ENCODE measurements around the gene TNFRSF25.

The TNFRSF25 gene

GRCh38 chr1:6467744-6468688 lies 2.0 kb upstream of the TNFRSF25 start:
- Histone ChIP-seq H3K9ac (ENCODE audit: low read depth, low read length) (no peak overlapping the region), H3K4me2 (ENCODE audit: insufficient read depth, low read length) (no peak overlapping the region), H3K36me3 (ENCODE audit: insufficient read depth, low read length) (no peaks in the 10 kb centered on the region), H3K4me3 (ENCODE audit: low read depth in 1 of 2, low read length in 2 of 2) (no peak overlapping the region), H2AFZ (ENCODE audit: low read depth, low read length) (no peak overlapping the region), H3K79me2 (ENCODE audit: insufficient read depth, low read length) (no peaks in the 10 kb centered on the region), H3K27me3 (ENCODE audit: insufficient read depth, low read length, poor library complexity) (peaks cover 13% of the 10 kb centered on the region), H3K27ac (ENCODE audit: low read length) (no peak overlapping the region), H3K4me1 (ENCODE audit: insufficient read depth, low read length) (no peaks in the 10 kb centered on the region), H3K9me3 (ENCODE audit: insufficient read depth, low read length, severe bottlenecking) (no peaks in the 10 kb centered on the region), H4K20me1 (ENCODE audit: insufficient read depth, low read length) (peaks cover 4% of the 10 kb centered on the region; the same call in 1 of the 2 replicates)
- TF ChIP-seq, protein P1, sequence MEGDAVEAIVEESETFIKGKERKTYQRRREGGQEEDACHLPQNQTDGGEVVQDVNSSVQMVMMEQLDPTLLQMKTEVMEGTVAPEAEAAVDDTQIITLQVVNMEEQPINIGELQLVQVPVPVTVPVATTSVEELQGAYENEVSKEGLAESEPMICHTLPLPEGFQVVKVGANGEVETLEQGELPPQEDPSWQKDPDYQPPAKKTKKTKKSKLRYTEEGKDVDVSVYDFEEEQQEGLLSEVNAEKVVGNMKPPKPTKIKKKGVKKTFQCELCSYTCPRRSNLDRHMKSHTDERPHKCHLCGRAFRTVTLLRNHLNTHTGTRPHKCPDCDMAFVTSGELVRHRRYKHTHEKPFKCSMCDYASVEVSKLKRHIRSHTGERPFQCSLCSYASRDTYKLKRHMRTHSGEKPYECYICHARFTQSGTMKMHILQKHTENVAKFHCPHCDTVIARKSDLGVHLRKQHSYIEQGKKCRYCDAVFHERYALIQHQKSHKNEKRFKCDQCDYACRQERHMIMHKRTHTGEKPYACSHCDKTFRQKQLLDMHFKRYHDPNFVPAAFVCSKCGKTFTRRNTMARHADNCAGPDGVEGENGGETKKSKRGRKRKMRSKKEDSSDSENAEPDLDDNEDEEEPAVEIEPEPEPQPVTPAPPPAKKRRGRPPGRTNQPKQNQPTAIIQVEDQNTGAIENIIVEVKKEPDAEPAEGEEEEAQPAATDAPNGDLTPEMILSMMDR (IDR thresholded peaks at IDR 0.05; ENCODE audit: borderline replicate concordance, extremely low read depth, low read length, poor library complexity, severe bottlenecking) = no peak
- TF ChIP-seq EZH2 (IDR thresholded peaks at IDR 0.05; ENCODE audit: borderline replicate concordance, low read depth, low read length, severe bottlenecking) = no peak
- no peak for ATAC-seq (ENCODE audit: insufficient read depth, low read depth)
- no peak for DNase-seq

- Histone ChIP-seq H4K20me1 (ENCODE audit: insufficient read depth, low read length) (peaks cover 4% of the 10 kb centered on the region; the same call in 1 of the 2 replicates), H3K4me3 (ENCODE audit: low read depth in 1 of 2, low read length in 2 of 2) (no peak overlapping the region), H3K36me3 (ENCODE audit: insufficient read depth, low read length) (no peaks in the 10 kb centered on the region), H3K4me2 (ENCODE audit: insufficient read depth, low read length) (no peak overlapping the region), H3K79me2 (ENCODE audit: insufficient read depth, low read length) (no peaks in the 10 kb centered on the region), H2AFZ (ENCODE audit: low read depth, low read length) (no peak overlapping the region), H3K27me3 (ENCODE audit: insufficient read depth, low read length, poor library complexity) (peaks cover 13% of the 10 kb centered on the region), H3K9ac (ENCODE audit: low read depth, low read length) (no peak overlapping the region), H3K27ac (ENCODE audit: low read length) (no peak overlapping the region), H3K4me1 (ENCODE audit: insufficient read depth, low read length) (no peaks in the 10 kb centered on the region), H3K9me3 (ENCODE audit: insufficient read depth, low read length, severe bottlenecking) (no peaks in the 10 kb centered on the region)
- no peak for ATAC-seq (ENCODE audit: insufficient read depth, low read depth)
- TF ChIP-seq, protein P1 (IDR thresholded peaks at IDR 0.05; ENCODE audit: borderline replicate concordance, extremely low read depth, low read length, poor library complexity, severe bottlenecking) = no peak
- no peak for TF ChIP-seq EZH2 (IDR thresholded peaks at IDR 0.05; ENCODE audit: borderline replicate concordance, low read depth, low read length, severe bottlenecking)
- DNase-seq = no peak
Measured at GRCh38 chr1:6467224-6467623, 1.3 kb upstream of the TNFRSF25 start.

DNA sequence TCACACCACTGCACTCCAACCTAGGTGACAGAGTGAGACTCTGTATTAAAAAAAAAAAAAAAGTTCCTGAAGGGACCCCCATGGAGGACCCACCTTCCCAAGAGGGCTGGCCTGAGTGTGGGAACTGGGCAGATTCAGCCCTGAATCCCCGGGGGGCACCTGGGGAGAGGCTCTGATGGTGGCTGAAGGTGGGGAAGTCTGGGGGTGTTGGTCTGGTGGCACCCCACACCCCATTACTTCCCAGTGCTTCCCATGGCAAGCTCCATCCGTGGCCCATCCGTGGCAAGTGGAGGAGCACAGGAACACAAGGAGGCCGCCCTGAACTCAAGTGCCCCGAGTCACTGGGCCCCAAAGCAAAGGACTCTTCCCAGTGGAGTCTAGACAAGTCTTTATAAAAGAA lies 778 bp upstream of the TNFRSF25 start:
- DNase-seq = no peak
- no peak overlapping the region for H2AFZ ChIP-seq (ENCODE audit: low read depth, low read length)
- H3K4me1 ChIP-seq (ENCODE audit: insufficient read depth, low read length) = no peaks in the 10 kb centered on the region
- no peaks in the 10 kb centered on the region for H3K36me3 ChIP-seq (ENCODE audit: insufficient read depth, low read length)
- peaks cover 4% of the 10 kb centered on the region; the same call in 1 of the 2 replicates for H4K20me1 ChIP-seq (ENCODE audit: insufficient read depth, low read length)
- no peak for ATAC-seq (ENCODE audit: insufficient read depth, low read depth)
- TF ChIP-seq EZH2 (IDR thresholded peaks at IDR 0.05; ENCODE audit: borderline replicate concordance, low read depth, low read length, severe bottlenecking) = no peak
- TF ChIP-seq, protein P1 (IDR thresholded peaks at IDR 0.05; ENCODE audit: borderline replicate concordance, extremely low read depth, low read length, poor library complexity, severe bottlenecking) = no peak
- no peaks in the 10 kb centered on the region for H3K79me2 ChIP-seq (ENCODE audit: insufficient read depth, low read length)
- peaks cover 13% of the 10 kb centered on the region for H3K27me3 ChIP-seq (ENCODE audit: insufficient read depth, low read length, poor library complexity)
- H3K9ac ChIP-seq (ENCODE audit: low read depth, low read length) = no peak overlapping the region
- H3K9me3 ChIP-seq (ENCODE audit: insufficient read depth, low read length, severe bottlenecking) = no peaks in the 10 kb centered on the region
- H3K27ac ChIP-seq (ENCODE audit: low read length) = no peak overlapping the region
- no peak overlapping the region for H3K4me2 ChIP-seq (ENCODE audit: insufficient read depth, low read length)
- H3K4me3 ChIP-seq (ENCODE audit: low read depth in 1 of 2, low read length in 2 of 2) = no peak overlapping the region

Data from DND-41 (cell line).